ENCODE measurements around the gene MYL12A. TPM values are rescaled to one million over a fixed set of nuclear protein-coding genes. Genes with fewer than 3 reads are reported as not detected.

Gene MYL12A
- total and polyA plus RNA-seq, 2 of the 4 experiments (the other 2 are of a cell fraction) = 549 to 580 TPM

DNA sequence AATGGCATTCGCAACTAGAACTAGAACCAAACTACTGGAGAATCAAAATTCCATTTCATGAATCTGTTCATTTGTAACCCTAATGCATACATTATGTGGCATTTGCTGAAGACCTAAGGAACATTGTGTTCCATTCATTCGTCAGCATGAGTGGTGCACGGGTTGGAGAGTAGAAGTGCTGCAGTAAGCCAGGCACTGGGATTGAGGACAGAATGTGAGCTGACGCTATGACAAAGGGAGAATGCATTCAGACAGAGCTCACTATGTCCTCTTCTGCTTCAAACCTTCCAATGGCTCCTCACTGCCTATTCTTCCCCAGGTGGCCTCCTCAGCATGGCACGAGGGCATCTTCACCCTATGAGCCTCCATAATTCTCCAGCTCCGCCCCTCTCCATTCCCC lies 21.6 kb upstream of the MYL12A start:
- Histone ChIP-seq H2AFZ (replicated peaks; ENCODE audit: low read length, poor library complexity) (no peak overlapping the region), H4K8ac (ENCODE audit: low read depth in 2 of 2, low read length in 2 of 2) (no peak overlapping the region), H3K4me2 (ENCODE audit: low read depth, low read length) (no peak overlapping the region), H4K91ac (ENCODE audit: insufficient read depth, low read depth, low read length) (no peak overlapping the region), H3K18ac (ENCODE audit: low read depth, low read length) (no peak overlapping the region), H2BK120ac (ENCODE audit: low read depth, low read length) (no peak overlapping the region), H4K20me1 (ENCODE audit: insufficient read depth, low read length) (no peaks in the 10 kb centered on the region), H3K56ac (ENCODE audit: extremely low read depth, insufficient read depth, low read length) (no peak overlapping the region), H2BK15ac (ENCODE audit: low read depth, low read length) (no peak overlapping the region), H2BK5ac (ENCODE audit: low read depth, low read length, poor library complexity, severe bottlenecking) (no peak overlapping the region), H3K36me3 (ENCODE audit: control insufficient read depth, insufficient read depth, low read length) (no peaks in the 10 kb centered on the region), H3K9me1 (ENCODE audit: insufficient read depth, low read length) (no peaks in the 10 kb centered on the region), H3K23ac (ENCODE audit: low read depth, low read length) (no peak overlapping the region), H2BK20ac (ENCODE audit: low read depth, low read length) (no peak overlapping the region), H3K79me1 (ENCODE audit: low read depth in 1 of 2, low read length in 2 of 2) (no peaks in the 10 kb centered on the region), H4K5ac (ENCODE audit: low read depth, low read length) (no peak overlapping the region), H3K9me3 (ENCODE audit: control insufficient read depth, insufficient read depth, low read length) (no peaks in the 10 kb centered on the region), H3K27ac (ENCODE audit: insufficient read depth, low read length) (no peak overlapping the region), H3K4ac (ENCODE audit: low read depth, low read length) (no peak overlapping the region), H2AK5ac (ENCODE audit: low read depth, low read length) (no peak overlapping the region), H3K14ac (replicated peaks; ENCODE audit: low read depth, low read length) (no peak overlapping the region), H3K9ac (ENCODE audit: low read depth, low read length) (no peak overlapping the region), H3K4me3 (ENCODE audit: insufficient read depth, low read depth, low read length) (no peak overlapping the region), H2AK9ac (replicated peaks; ENCODE audit: low read depth, low read length, poor library complexity) (no peak overlapping the region), H3K4me1 (ENCODE audit: control insufficient read depth, insufficient read depth, low read length) (no peaks in the 10 kb centered on the region), H3K27me3 (ENCODE audit: control insufficient read depth, insufficient read depth, low read length) (peaks cover 7% of the 10 kb centered on the region)
- POLR2A ChIA-PET (ENCODE audit: unreplicated experiment) = no interaction called here
- TF ChIP-seq POLR2A (IDR thresholded peaks at IDR 0.05; ENCODE audit: low read depth, low read length) = no peak
- TF ChIP-seq FOS (IDR thresholded peaks at IDR 0.05; ENCODE audit: low read depth, low read length) = no peak
- TF ChIP-seq, protein P1, sequence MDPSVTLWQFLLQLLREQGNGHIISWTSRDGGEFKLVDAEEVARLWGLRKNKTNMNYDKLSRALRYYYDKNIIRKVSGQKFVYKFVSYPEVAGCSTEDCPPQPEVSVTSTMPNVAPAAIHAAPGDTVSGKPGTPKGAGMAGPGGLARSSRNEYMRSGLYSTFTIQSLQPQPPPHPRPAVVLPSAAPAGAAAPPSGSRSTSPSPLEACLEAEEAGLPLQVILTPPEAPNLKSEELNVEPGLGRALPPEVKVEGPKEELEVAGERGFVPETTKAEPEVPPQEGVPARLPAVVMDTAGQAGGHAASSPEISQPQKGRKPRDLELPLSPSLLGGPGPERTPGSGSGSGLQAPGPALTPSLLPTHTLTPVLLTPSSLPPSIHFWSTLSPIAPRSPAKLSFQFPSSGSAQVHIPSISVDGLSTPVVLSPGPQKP (IDR thresholded peaks at IDR 0.05; ENCODE audit: borderline replicate concordance, low read depth, low read length) = no peak
- no peak for TF ChIP-seq MAZ (IDR thresholded peaks at IDR 0.05; ENCODE audit: borderline replicate concordance, low read depth, low read length)
- TF ChIP-seq RFX5 (IDR thresholded peaks at IDR 0.05; ENCODE audit: low read depth, low read length) = no peak
- no peak for TF ChIP-seq RCOR1 (IDR thresholded peaks at IDR 0.05; ENCODE audit: insufficient replicate concordance, low read length)
- no peak for TF ChIP-seq BHLHE40 (IDR thresholded peaks at IDR 0.05; ENCODE audit: low read depth, low read length)
- no peak for TF ChIP-seq RAD21 (IDR thresholded peaks at IDR 0.05; ENCODE audit: low read length)
- ATAC-seq (ENCODE audit: low read depth) (no peak), DNase-seq (no peak)
- BruUV-seq (replicated peaks) = no TSS peak
- in situ Hi-C loops (cut with MboI; ENCODE audit: low sequenced_read_pairs) (no loop called here), intact Hi-C loops (cut with micrococcal nuclease) (no loop called here), dilution Hi-C loops (cut with HindIII; ENCODE audit: low sequenced_read_pairs, unreplicated experiment) (no loop called here)
- CTCF ChIA-PET = interaction anchor here (1.3 kb wide), 1 partner anchor 8 kb away, joined by 4 read pairs; no protein-coding TSS in a partner anchor
- WGBS, 2 experiments (ENCODE audit: extremely low coverage in 2 of 2, insufficient read length in 1 of 2) = 78% methylated on average over 5 of the region's 6 CpGs; no CpG with 5 or more reads in 1 of the 2 experiments

Data from IMR-90 (cell line).